GM19324 (cell line): ENCODE results near the gene LIAS.

Experiments
- ATAC-seq: cut with Tn5 transposase; IDR thresholded peaks from one replicate; pipeline ENCODE4 v1.9.1; 2021; ENCODE audit warnings: mild to moderate bottlenecking, moderate library complexity; ENCODE audit not compliant: unreplicated experiment, low FRiP score

The LIAS gene

GRCh38 chr4:39526765-39527295, 68.0 kb downstream of the LIAS start:
- ATAC-seq, result no peak

GRCh38 chr4:39527296-39528060, 68.6 kb downstream of the LIAS start, which contains the start of gene UGDH:
Gene UGDH (minus strand): TSS chr4:39527439. CDS start chr4:39521512, 5,927 bp downstream.
- peak; percentile 97 for ATAC-seq

- ATAC-seq, result no peak
Observed at GRCh38 chr4:39528061-39528465, 69.2 kb downstream of the LIAS start.
